ENCODE data around the gene CPT1A.

DNA sequence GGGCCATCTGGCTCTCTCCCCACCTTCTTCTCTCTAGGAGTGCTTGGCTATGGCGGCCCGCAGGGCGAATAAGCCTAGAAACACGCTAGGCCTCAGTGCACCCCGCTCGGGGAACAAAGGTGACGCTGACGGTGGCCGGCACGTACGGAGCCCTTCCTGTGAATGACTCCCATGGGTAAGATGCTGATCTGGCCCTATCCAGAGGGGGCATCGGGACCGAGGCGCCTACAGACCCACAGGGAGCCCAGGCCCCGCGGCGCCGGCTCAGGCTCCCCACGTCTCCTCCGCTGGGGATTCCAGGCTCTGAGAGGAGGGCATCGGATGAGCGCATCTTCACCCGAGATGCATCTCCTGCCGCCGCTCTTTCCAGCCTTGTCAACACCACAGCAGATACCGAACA is 59.0 kb downstream of the CPT1A start:
- TF ChIP-seq, protein P1, sequence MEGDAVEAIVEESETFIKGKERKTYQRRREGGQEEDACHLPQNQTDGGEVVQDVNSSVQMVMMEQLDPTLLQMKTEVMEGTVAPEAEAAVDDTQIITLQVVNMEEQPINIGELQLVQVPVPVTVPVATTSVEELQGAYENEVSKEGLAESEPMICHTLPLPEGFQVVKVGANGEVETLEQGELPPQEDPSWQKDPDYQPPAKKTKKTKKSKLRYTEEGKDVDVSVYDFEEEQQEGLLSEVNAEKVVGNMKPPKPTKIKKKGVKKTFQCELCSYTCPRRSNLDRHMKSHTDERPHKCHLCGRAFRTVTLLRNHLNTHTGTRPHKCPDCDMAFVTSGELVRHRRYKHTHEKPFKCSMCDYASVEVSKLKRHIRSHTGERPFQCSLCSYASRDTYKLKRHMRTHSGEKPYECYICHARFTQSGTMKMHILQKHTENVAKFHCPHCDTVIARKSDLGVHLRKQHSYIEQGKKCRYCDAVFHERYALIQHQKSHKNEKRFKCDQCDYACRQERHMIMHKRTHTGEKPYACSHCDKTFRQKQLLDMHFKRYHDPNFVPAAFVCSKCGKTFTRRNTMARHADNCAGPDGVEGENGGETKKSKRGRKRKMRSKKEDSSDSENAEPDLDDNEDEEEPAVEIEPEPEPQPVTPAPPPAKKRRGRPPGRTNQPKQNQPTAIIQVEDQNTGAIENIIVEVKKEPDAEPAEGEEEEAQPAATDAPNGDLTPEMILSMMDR (conservative IDR thresholded peaks at IDR 0.05): no peak
- TF ChIP-seq EZH2 (IDR thresholded peaks at IDR 0.05; ENCODE audit: low read depth): no peak

Data from PC-9 (cell line).